IPS-18a (cell line): ENCODE results near the gene M6PR.

ENCODE experiments used
- H3K27ac ChIP-seq: one replicate; pipeline ENCODE4 v1.5.1; 2013; ENCODE audit warnings: low read length
- H3K27me3 ChIP-seq: one replicate; pipeline ENCODE4 v1.6.1; 2013; ENCODE audit warnings: mild to moderate bottlenecking, low read length; ENCODE audit not compliant: control insufficient read depth, insufficient read depth
- H3K36me3 ChIP-seq: one replicate; pipeline ENCODE4 v1.6.1; 2013; ENCODE audit warnings: low read depth, low read length; ENCODE audit not compliant: control insufficient read depth
- H3K4me1 ChIP-seq: one replicate; pipeline ENCODE4 v1.6.1; 2013; ENCODE audit warnings: low read depth, low read length; ENCODE audit not compliant: control insufficient read depth
- H3K4me3 ChIP-seq: one replicate; pipeline ENCODE4 v1.5.1; 2013; ENCODE audit warnings: low read length
- H3K9ac ChIP-seq: one replicate; pipeline ENCODE4 v1.6.1; 2013; ENCODE audit warnings: mild to moderate bottlenecking, low read length, moderate library complexity
- H3K9me3 ChIP-seq: one replicate; pipeline ENCODE4 v1.6.1; 2013; ENCODE audit warnings: low read depth, low read length; ENCODE audit not compliant: control insufficient read depth

Gene M6PR

DNA sequence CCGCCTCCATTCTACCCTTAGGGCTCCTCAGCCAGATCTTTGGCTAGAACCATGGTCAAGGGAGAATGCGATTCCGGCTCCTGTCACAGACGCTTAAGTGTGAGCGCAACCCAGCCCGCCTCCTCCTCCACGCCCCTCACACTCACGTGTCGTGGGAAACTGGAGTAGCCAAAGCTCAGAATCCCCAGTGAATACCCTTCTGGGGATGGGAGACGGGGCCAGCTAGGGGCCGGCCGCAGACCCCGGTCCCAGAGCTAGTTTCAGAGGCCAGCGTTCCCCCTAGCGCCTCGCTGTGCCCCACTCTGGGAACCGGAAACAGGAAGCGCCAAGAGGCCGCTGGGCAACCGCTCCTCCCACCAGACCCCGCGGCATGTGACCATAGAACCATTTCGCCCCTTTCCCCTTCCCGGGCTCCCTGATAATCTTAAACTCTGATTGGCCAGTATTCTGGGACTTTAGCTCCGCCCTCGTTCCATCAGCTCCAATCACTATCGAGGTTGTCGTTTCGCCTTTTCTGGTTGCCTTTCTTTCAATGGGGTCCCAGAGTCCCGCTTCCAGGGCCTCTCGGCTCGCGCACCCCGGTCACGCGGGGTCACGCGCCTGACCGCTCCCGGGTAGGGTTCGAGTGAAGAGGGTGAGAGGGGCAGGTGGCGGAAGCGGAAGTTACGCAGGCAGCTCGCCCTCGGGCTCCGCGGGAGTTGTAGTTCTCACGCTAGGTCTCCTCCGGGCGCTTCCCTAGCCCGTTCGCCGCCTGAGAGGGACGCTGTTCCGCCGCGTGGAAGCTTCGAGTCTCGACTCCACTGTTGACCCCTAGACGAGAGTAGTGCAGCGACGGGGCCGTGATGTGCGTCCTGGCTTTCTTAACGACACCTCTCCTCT lies at the start of gene M6PR:
Gene M6PR (minus strand): TSS at position 304 of the 879 bp plus-strand sequence. CDS start 3,241 bp downstream, outside the sequence.
- Histone ChIP-seq H3K4me3 (peak within 1 kb of the TSS; percentile 96), H3K4me1 (peaks cover 9% of the 10 kb centered on the region), H3K27ac (peak within 1 kb of the TSS; percentile 94), H3K9me3 (peaks cover 14% of the 10 kb centered on the region), H3K9ac (peak within 1 kb of the TSS; percentile 90), H3K36me3 (peaks cover 16% of the 10 kb centered on the region), H3K27me3 (no peaks in the 10 kb centered on the region)

DNA sequence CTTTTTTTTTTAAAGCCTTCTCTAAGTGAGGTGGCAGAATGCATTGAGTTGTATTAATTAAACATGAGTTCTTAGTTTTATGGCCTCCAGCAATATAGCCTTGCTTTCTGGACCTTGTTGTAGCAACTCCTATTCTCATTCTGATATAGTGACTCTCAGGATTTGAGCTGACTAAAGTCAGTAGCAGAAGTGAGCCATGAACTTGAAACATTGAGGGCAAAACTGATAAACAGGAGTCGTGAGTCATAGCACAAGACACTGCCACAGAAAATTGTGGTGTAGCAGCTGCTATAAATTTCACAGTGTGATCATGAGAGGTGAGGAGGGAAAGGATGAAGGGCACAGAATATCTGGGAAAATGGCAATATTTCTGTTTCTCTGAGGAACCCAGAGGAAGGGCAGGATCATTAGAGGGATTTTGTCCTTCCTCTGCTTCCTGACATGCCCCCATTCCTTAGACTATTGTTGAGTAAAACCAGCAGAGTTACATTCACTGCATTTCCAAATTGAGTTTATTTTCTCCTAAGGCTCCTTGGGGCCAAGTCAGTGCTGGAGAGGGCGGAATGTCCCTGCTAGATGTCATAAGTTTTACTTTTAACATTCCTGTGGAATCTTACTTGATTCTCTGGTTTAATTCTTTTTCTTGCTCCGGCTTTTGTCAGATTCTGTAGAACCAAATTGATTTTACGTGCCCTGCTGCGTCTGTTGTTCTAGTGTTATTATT lies 47.4 kb upstream of the M6PR start:
- no peaks in the 10 kb centered on the region for H3K36me3 ChIP-seq
- H3K9me3 ChIP-seq, result no peaks in the 10 kb centered on the region
- H3K27ac ChIP-seq, result no peak overlapping the region
- no peak overlapping the region for H3K4me3 ChIP-seq
- no peaks in the 10 kb centered on the region for H3K4me1 ChIP-seq
- no peaks in the 10 kb centered on the region for H3K27me3 ChIP-seq
- H3K9ac ChIP-seq, result no peak overlapping the region

DNA sequence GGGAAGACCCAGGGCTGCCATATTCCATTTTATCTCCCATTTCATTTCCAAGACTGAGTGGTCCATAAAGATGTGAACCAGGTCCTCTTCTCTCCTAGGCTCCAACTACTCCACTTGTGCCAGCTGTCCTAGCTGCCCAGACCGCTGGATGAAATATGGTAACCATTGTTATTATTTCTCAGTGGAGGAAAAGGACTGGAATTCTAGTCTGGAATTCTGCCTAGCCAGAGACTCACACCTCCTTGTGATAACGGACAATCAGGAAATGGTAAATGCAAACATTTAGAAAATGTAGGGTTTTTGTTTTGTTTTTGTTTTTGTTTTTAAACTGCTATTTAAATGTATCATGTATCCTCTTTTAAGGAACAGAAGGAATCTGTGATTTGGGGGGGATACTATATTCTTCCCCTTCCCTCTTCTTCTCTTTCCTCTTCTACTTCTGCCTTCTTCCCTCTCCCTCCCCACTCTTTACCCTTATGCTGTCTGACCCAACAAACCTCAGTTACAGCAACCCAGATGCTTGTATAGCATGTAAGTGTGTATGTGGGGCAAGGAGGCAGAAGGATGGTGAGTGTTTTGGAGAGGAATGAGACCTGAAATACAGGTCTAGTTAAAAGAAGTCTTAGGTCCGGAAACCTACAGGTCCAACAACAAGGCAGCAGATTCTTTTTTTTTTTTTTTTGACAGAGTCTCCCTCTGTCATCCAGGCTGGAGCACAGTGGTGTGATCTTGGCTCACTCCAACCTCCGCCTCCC lies 45.8 kb upstream of the M6PR start:
- Histone ChIP-seq H3K9me3 (no peaks in the 10 kb centered on the region), H3K36me3 (no peaks in the 10 kb centered on the region), H3K4me3 (no peak overlapping the region), H3K27me3 (no peaks in the 10 kb centered on the region), H3K4me1 (no peaks in the 10 kb centered on the region), H3K9ac (no peak overlapping the region), H3K27ac (no peak overlapping the region)

- no peak overlapping the region for H3K27ac ChIP-seq
- H3K4me3 ChIP-seq, result no peak overlapping the region
Observed at GRCh38 chr12:8993827-8994226, 44.4 kb upstream of the M6PR start.

DNA sequence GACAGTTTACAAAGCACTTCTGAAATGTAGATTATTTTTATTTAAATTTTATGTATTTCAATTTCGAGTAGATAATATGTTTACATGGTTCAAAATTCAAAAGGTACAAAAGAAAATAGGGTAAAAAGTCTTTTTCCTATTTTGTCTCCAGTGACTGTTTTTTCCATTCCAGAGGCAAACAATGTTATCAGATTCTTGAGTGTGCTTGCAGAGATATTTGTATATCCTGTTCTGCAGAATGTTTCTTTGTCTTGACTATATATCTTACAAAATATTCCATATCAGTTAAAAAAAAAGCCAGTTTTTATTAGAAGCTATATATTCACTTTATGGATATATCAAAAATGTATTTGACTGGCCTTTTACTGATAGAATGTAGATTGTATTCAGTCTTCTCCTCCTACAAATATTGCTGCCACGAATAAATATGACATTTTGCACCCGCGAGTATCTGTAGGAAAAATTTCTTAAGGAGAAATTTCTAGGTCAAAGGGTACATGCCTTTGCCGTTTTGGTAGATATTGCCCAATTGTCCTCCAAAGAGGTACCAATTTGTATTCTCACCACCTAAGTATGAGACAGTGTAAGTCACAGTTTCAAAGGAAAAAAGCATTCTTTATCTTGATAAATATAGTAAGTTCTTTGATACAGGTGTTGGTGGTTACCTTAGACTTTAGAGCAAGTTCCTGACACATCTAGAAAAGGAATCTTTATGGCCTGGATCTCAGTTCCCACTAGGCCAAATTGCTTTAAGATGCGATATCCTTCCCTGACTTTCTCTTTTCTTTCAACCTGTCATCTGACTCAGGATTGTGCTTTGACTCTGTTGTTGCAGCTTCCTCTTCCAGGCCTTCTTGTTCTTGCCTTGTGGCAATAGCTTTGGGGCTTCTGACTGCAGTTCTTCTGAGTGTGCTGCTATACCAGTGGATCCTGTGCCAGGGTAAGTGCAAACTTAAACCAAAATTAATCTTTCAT lies 42.2 kb upstream of the M6PR start:
- no peaks in the 10 kb centered on the region for H3K36me3 ChIP-seq
- H3K4me3 ChIP-seq, result no peak overlapping the region
- H3K9me3 ChIP-seq, result no peaks in the 10 kb centered on the region
- no peak overlapping the region for H3K27ac ChIP-seq
- no peak overlapping the region for H3K9ac ChIP-seq
- no peaks in the 10 kb centered on the region for H3K27me3 ChIP-seq
- no peaks in the 10 kb centered on the region for H3K4me1 ChIP-seq

More at GRCh38 chr12:8993827-8994226, 44.4 kb upstream of the M6PR start:
- Histone ChIP-seq H3K9ac (no peak overlapping the region), H3K27me3 (no peaks in the 10 kb centered on the region), H3K9me3 (no peaks in the 10 kb centered on the region), H3K4me1 (no peaks in the 10 kb centered on the region), H3K36me3 (no peaks in the 10 kb centered on the region)

GRCh38 chr12:8989413-8989812 lies 40.0 kb upstream of the M6PR start, which contains the start of gene KLRG1:
KLRG1 (plus strand) TSS chr12:8989546; CDS start chr12:8989636, 90 bp downstream.
- H3K4me1 ChIP-seq, result no peaks in the 10 kb centered on the region
- no peaks in the 10 kb centered on the region for H3K36me3 ChIP-seq
- H3K27ac ChIP-seq, result no peak within 1 kb of the TSS
- H3K9me3 ChIP-seq, result no peaks in the 10 kb centered on the region
- H3K9ac ChIP-seq, result no peak within 1 kb of the TSS
- no peaks in the 10 kb centered on the region for H3K27me3 ChIP-seq
- no peak within 1 kb of the TSS for H3K4me3 ChIP-seq

DNA sequence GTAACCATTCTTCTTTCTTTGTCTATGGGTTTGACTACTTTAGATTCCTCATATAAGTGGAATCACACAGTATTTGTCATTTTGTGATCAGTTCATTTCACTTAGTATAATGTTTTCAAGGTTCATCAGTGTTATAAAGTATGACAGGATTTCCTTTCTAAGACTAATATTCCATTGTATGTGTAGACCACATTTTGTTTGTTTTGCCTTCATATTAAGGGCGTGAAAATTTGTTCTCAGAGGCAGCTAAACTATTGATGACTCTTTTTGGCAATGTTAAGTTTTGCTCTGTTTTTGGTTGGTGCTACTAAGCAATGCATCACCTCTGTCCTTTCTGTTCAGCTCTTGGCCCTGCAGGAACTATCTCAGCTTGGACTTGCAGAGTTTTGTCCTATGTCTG lies 38.2 kb upstream of the M6PR start:
- no peaks in the 10 kb centered on the region for H3K36me3 ChIP-seq
- H3K4me1 ChIP-seq, result no peaks in the 10 kb centered on the region
- H3K9me3 ChIP-seq, result no peaks in the 10 kb centered on the region
- H3K27me3 ChIP-seq, result no peaks in the 10 kb centered on the region
- H3K9ac ChIP-seq, result no peak overlapping the region
- no peak overlapping the region for H3K27ac ChIP-seq
- no peak overlapping the region for H3K4me3 ChIP-seq

DNA sequence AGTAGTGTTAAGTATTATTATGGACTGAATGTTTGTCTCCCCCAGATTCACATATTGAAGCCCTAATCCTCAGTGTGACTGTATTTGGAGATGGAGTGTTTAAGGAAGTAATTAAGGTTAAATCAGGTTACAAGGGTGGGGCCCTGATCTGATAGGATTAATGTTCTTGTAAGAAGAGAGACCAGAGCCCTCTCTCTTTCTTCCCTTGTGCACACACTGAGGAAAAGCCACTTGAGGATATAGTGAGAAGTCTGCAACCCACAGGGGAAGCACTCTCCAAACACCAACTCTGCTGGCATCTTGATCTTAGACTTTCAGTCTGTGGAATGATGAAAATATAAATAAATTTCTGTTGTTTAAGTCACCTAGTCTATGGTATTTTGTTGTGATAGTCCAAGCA lies 37.7 kb upstream of the M6PR start:
- no peak overlapping the region for H3K27ac ChIP-seq
- H3K36me3 ChIP-seq, result no peaks in the 10 kb centered on the region
- no peak overlapping the region for H3K9ac ChIP-seq

DNA sequence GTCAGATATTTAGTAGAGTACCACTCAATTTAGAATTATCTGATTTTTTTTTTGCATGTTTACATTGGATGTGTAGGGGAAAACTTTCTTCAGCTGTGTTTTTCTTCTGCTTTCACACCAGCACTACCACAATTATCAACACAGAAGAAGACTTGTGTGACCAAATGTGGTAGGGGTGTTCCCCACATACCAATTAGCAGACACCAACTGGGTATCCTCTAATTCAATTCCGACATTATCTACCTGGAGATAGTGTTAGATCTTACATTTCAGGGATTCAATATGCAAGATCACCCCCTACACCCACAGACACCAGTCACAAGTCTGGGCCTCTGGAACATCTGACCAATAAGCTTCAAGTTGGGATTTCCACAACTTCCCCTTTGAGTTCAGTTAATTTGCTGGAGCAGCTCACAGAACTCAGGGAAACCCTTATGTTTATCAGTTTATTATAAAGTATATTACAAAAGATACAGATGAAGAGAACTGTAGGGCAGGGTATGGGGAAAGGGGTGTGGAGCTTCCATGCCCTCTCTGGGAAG lies 35.8 kb upstream of the M6PR start:
- H3K9ac ChIP-seq, result no peak overlapping the region
- no peaks in the 10 kb centered on the region for H3K36me3 ChIP-seq
- no peaks in the 10 kb centered on the region for H3K27me3 ChIP-seq
- no peaks in the 10 kb centered on the region for H3K9me3 ChIP-seq
- no peaks in the 10 kb centered on the region for H3K4me1 ChIP-seq
- H3K4me3 ChIP-seq, result no peak overlapping the region
- no peak overlapping the region for H3K27ac ChIP-seq

More for the DNA sequence above, 37.7 kb upstream of the M6PR start:
- Histone ChIP-seq H3K27me3 (no peaks in the 10 kb centered on the region), H3K4me1 (no peaks in the 10 kb centered on the region), H3K4me3 (no peak overlapping the region), H3K9me3 (no peaks in the 10 kb centered on the region)

DNA sequence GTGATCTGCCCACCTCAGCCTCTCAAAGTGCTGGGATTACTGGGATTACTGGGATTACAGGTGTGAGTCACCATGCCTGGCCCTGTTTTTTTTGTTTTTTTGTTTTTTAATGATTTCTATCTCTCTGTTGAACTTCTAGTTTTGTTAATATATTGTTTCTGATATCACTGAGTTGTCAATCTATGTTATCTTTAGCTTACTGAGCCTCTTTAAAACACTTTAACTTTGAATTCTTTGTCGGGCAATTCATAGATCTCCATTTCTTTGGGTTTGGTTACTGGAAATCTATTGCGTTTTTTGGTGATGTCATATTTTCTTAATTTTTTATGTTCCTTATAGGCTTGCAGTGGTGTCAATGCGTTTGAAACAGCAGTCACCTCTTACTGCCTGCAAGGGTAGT lies 30.7 kb upstream of the M6PR start:
- Histone ChIP-seq H3K27ac (no peak overlapping the region), H3K36me3 (no peaks in the 10 kb centered on the region), H3K4me3 (no peak overlapping the region), H3K9me3 (no peaks in the 10 kb centered on the region), H3K27me3 (no peaks in the 10 kb centered on the region), H3K9ac (no peak overlapping the region), H3K4me1 (no peaks in the 10 kb centered on the region)
